Memory B cell (primary cell): ENCODE data around the gene RNF166.
"Not testable (repeated sequence)": the region's sequence is repeated elsewhere in the genome, so short reads cannot be mapped to it uniquely, and the experiment has no call there.

Source experiments
- ATAC-seq: fragments of 150-1000 bp; cut with Tn5 transposase; 2 replicates; pipeline ENCODE4 v1.10.0; 2021; ENCODE audit warnings: low read depth, mild to moderate bottlenecking, moderate library complexity
- DNase-seq, 2 donors: peaks; one replicate each; pipeline ENCODE4 v3.0.0; 2022; ENCODE audit warnings: low spot score in 2 of 2
- H3K27ac Mint-ChIP-seq: one replicate; pipeline ENCODE4 v1.8.0; 2022; ENCODE audit warnings: mild to moderate bottlenecking, moderate library complexity, mixed read lengths
- H3K27me3 Mint-ChIP-seq: one replicate; pipeline ENCODE4 v1.8.0; 2022; ENCODE audit warnings: mixed read lengths
- H3K36me3 Mint-ChIP-seq: one replicate; pipeline ENCODE4 v1.8.0; 2022; ENCODE audit warnings: mild to moderate bottlenecking, mixed read lengths
- H3K4me1 Mint-ChIP-seq: one replicate; pipeline ENCODE4 v1.8.0; 2022; ENCODE audit warnings: mixed read lengths
- H3K4me3 Mint-ChIP-seq: one replicate; pipeline ENCODE4 v1.8.0; 2022; ENCODE audit warnings: mild to moderate bottlenecking, moderate library complexity, mixed read lengths
- H3K9me3 Mint-ChIP-seq: one replicate; pipeline ENCODE4 v1.8.0; 2022; ENCODE audit warnings: mixed read lengths

Gene RNF166

DNA sequence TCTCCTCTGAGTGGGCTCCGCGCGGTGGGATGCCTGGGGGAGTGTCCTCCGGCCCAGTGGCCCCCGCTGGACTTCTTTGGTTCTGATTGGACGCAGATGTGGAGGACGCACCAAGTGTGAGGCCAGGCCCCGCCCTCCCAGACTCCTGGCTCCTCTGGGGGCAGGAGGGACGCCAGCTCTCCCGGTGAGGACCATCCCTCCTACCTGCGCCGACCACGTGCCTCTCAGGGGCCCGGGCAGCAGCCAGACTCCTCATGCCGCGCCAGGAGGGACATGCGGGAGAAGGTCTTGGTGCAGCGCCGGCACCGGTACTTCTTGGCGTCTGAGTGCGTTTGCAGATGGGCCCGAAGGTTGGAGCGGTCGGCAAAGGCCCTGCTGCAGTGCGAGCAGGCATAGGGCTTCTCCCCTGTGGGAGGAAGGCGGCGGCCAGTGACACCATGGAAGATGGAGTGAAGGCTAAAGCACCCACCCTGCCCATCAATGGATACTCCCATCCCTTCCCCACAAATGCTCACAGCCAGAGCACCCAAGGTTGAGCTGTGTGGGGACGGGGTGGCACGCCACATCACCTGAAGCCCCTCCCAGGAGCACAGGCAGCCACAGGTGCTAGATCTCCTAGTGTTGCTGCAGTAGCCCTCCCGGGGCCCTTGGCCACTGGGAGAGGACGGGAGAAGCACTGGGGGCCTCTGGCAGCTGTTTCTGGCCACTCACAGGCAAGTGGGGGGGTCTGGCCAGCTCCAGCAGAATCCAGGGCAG lies 27.8 kb downstream of the RNF166 start:
- ATAC-seq (no peak), DNase-seq (no peak)
- Mint-ChIP-seq H3K4me3 (no peak overlapping the region), H3K27ac (no peak overlapping the region), H3K4me1 (peaks cover 18% of the 10 kb centered on the region), H3K36me3 (peaks cover 2% of the 10 kb centered on the region), H3K27me3 (no peaks in the 10 kb centered on the region), H3K9me3 (no peaks in the 10 kb centered on the region)

DNA sequence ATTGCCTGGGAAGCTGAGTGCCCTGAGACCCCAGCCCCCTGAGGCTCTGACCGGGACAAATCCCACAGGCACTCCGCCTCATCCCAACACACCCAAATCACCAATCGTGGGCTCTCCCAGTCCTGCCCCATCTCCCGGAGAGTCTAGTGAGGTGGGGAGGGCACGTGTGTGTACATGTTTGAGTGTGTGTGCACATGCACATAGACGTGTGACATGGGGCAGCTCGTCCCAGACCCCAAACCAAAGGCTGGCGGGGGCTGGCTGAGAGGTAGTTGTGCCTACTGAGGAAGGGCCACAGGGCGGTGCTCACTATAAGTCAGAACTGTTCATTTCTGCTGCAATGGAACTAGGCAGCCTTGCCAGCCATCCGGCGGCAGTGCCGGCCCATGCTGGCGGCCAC lies 28.5 kb downstream of the RNF166 start:
- DNase-seq = no peak
- H3K4me1 Mint-ChIP-seq = peaks cover 18% of the 10 kb centered on the region
- H3K27me3 Mint-ChIP-seq = no peaks in the 10 kb centered on the region
- peaks cover 2% of the 10 kb centered on the region for H3K36me3 Mint-ChIP-seq
- H3K4me3 Mint-ChIP-seq = no peak overlapping the region
- no peak overlapping the region for H3K27ac Mint-ChIP-seq
- no peak for ATAC-seq
- H3K9me3 Mint-ChIP-seq = no peaks in the 10 kb centered on the region

DNA sequence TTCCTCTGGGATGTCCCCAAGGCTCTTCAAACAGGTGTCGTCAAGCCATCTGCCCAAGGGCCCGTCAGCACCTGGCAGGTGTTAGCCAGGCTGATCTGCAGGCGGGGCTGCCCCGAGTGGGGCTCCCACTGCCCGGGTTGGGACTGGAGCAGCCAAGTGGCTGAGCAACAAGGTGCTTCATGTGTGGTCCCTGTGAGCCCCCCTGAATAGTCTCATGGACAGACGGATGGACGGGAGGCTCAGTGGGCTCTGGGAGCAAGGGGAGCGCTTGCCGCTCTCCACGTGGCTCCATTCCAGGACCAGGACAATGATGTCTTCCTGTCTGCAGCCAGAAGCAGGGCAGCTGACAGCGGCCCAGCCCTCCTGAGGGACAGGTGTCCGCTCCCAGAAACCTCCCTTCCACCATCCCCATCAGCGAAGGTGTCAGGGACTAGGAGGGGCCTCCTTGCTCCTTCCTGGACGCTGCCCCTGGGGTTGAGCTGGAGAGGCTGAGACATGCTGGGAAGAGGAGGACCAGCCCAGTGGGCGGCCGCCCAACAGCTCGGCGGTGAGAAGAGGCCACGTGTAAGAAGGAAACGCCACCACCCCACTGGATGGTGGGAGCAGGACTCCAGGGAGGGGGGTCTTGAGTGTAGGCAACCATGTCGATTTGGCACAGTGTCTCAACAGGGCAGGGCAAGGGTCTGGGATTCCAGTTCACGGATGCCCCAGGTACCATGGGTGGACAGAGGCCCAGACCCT lies 29.5 kb downstream of the RNF166 start:
- peaks cover 2% of the 10 kb centered on the region for H3K36me3 Mint-ChIP-seq
- no peak overlapping the region for H3K27ac Mint-ChIP-seq
- H3K4me3 Mint-ChIP-seq = no peak overlapping the region
- peaks cover 9% of the 10 kb centered on the region for H3K4me1 Mint-ChIP-seq
- no peak for DNase-seq
- ATAC-seq = no peak
- no peaks in the 10 kb centered on the region for H3K9me3 Mint-ChIP-seq
- no peaks in the 10 kb centered on the region for H3K27me3 Mint-ChIP-seq

DNA sequence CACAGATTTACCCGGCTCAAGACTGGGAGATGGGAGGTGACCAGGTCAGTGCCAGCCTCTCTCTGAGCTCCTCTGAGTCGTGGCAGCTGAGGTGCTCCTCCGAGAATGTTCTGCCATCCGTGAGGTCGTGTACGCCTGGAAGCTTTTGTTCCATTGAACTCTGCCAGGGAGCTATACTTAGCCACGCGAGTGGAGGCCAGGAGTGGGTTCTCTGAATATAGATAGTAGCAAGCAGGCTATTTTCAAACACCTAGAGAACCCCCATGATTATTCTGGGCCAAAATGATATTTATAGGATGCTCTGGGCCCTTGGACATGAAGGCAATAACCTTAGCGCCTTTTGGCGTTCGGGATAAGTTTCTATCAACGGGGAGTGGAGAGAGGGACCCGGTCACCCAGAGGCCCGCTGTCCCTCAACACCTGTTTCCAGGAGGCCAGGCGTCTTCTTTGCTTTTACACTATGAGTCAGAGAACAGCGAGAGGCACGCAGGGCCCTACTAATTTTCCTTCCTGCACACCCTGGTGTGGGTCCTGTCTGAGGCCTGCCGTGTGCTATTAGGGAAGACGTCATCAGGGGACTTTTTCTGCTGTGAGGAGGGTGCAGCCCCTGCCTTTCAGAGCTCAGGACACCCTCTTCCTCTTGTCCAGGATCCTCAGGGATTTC lies 32.4 kb downstream of the RNF166 start:
- Mint-ChIP-seq H3K27me3 (no peaks in the 10 kb centered on the region), H3K27ac (no peak overlapping the region), H3K36me3 (no peaks in the 10 kb centered on the region), H3K4me1 (no peaks in the 10 kb centered on the region), H3K4me3 (no peak overlapping the region), H3K9me3 (no peaks in the 10 kb centered on the region)
- ATAC-seq = no peak
- DNase-seq = no peak

DNA sequence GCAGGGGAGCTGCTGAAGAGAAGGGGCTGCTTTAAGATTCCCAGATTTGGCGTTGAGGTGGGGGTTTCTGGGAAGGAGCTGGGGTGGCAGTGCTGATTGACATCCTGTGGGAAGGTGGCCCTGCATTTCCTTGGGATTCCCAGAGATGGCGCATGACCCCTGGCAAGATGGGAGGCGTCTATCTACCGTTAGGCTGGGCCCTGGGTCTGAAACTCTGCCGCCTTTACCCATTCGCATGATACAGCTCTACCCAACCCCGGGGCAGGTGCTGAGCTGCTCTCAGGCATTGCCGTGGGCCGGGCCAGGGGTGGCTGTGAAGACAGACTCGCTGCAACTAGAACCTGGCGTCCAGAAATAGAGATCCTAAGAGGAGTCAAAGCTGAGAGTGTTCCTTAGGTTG lies 33.4 kb downstream of the RNF166 start:
- DNase-seq = no peak
- Mint-ChIP-seq H3K4me1 (no peaks in the 10 kb centered on the region), H3K27ac (no peak overlapping the region), H3K4me3 (no peak overlapping the region), H3K36me3 (peaks cover 2% of the 10 kb centered on the region), H3K27me3 (no peaks in the 10 kb centered on the region), H3K9me3 (no peaks in the 10 kb centered on the region)
- ATAC-seq = no peak

DNA sequence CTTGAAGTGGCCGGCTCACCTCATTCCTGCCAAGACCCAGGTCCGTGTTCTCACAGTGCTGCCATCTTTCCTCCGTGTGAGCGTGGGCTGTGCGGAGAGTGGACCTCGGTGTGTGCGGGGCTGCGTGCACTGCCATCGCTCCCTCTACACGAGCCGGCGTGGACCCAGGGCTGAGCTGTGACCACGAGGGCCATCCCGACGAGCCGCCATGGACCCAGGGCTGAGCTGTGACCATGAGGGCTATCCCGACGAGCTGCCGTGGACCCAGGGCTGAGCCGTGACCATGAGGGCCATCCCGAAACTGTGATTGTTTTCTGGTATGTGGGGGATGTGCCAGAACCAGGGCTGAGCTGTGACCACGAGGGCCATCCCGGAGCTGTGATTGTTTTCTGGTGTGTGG lies 34.4 kb downstream of the RNF166 start:
- peaks cover 2% of the 10 kb centered on the region for H3K36me3 Mint-ChIP-seq
- H3K4me1 Mint-ChIP-seq = peaks cover 2% of the 10 kb centered on the region
- H3K27me3 Mint-ChIP-seq = no peaks in the 10 kb centered on the region
- DNase-seq (no peak), ATAC-seq (no peak)
- H3K27ac Mint-ChIP-seq = no peak overlapping the region
- no peaks in the 10 kb centered on the region for H3K9me3 Mint-ChIP-seq
- H3K4me3 Mint-ChIP-seq = no peak overlapping the region

DNA sequence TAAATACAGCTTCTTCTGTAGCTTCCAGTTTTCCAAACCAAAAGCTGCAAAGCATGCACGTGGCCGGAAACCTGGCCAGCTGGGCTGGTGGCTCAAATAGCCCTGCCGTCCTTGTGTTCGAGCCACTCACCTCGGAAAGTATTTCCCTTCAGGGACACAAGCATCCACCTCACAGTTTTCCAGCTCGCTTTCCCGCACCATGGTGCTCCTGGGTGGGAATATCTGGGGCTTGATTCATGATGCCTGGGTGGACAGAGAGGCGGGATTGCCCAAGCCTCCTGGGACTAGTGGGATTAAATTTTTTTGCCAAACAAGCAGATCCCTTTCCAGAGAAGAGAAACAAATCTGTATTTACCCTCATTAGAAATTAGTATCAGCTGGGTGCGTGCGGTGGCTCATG lies 36.2 kb downstream of the RNF166 start:
- DNase-seq (no peak), ATAC-seq (no peak)
- Mint-ChIP-seq H3K9me3 (no peaks in the 10 kb centered on the region), H3K4me3 (no peak overlapping the region), H3K27me3 (no peaks in the 10 kb centered on the region), H3K27ac (no peak overlapping the region), H3K4me1 (peaks cover 4% of the 10 kb centered on the region), H3K36me3 (peaks cover 2% of the 10 kb centered on the region)

DNA sequence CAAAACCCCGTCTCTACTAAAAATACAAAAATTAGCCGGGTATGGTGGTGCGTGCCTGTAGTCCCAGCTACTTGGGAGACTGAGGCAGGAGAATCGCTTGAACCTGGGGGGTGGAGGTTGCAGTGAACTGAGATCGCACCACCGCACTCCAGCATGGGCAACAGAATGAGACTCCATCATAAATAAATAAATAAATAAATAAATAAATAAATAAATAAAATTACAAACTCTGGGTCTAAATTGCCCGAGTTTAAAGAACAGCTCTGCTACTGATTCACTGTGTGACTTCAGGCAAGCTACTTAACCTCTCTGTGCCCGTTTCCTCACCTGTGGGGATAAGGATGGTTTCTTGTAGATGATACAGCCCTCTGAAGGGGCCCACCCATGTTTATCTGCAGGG lies 36.7 kb downstream of the RNF166 start:
- not testable (repeated sequence) for H3K4me3 Mint-ChIP-seq, H3K9me3 Mint-ChIP-seq, ATAC-seq, DNase-seq, H3K36me3 Mint-ChIP-seq, H3K27ac Mint-ChIP-seq, H3K4me1 Mint-ChIP-seq, H3K27me3 Mint-ChIP-seq

DNA sequence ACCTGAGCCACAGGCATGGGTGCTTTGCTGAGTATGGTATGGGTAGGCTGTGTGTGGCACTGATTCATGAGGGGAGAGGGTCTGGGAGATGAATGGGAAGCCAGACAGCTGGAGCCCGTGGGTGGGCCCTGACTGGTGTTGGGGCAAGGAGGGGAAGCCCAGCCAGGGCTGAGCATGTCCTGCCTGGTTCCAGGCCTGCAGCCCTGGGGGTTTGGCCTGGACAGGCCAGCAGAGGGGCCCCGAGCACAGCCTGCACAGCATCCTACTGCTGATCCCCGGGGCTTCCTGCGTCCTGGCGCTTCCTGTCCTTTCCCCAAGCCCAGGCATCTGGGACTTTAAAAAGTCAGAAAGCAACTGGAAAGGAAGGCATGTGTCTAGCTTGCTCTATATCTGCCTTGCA lies 38.7 kb downstream of the RNF166 start:
- no peak overlapping the region for H3K27ac Mint-ChIP-seq
- peaks cover 9% of the 10 kb centered on the region for H3K4me1 Mint-ChIP-seq
- H3K9me3 Mint-ChIP-seq = no peaks in the 10 kb centered on the region
- H3K4me3 Mint-ChIP-seq = no peak overlapping the region
- no peaks in the 10 kb centered on the region for H3K27me3 Mint-ChIP-seq
- peaks cover 2% of the 10 kb centered on the region for H3K36me3 Mint-ChIP-seq
- DNase-seq (no peak), ATAC-seq (no peak)

DNA sequence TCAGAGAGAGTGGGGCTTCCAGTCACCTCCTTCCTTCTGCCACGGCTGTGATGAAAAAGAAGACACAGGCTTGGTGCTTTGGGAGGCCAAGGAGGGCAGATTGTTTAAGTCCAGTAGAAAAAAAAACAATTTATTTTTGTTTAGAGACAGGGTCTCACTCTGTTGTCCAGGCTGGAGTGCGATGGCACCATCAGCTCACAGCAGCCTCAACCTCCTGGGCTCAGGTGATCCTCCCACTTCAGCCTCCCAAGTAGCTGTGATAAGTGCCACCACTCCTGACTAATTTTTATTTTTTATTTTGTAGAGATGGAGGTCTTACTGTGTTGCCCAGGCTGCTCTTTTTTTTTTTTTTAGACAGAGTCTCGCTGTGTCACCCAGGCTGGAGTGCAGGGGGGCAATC lies 40.6 kb downstream of the RNF166 start:
- H3K4me1 Mint-ChIP-seq = peaks cover 20% of the 10 kb centered on the region
- H3K27ac Mint-ChIP-seq = no peak overlapping the region
- no peaks in the 10 kb centered on the region for H3K9me3 Mint-ChIP-seq
- no peaks in the 10 kb centered on the region for H3K27me3 Mint-ChIP-seq
- H3K4me3 Mint-ChIP-seq = no peak overlapping the region
- ATAC-seq (no peak), DNase-seq (no peak)
- peaks cover 2% of the 10 kb centered on the region for H3K36me3 Mint-ChIP-seq

DNA sequence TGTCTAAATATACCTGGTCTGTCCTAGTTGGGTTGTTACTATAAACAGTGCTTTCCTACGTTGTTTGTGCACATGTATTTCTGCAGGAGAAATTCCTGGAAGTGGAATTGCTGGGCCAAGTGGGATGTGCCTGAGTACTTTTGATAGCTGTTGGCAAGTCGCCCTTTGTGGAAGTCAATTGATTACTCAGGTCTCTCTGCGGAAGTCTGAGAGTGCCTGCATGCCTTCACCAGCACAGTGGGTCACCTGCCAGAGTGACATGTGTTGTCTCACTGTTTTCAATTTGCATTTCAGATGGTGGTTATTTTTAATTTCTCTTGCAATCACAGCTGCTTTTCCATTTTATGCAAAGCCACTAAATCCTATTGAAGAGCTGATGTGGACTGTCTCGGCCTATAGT lies 41.1 kb downstream of the RNF166 start:
- H3K27ac Mint-ChIP-seq = no peak overlapping the region
- DNase-seq (no peak), ATAC-seq (no peak)
- peaks cover 2% of the 10 kb centered on the region for H3K36me3 Mint-ChIP-seq
- peak overlapping the region; percentile 37 for H3K4me3 Mint-ChIP-seq
- peaks cover 20% of the 10 kb centered on the region for H3K4me1 Mint-ChIP-seq
- H3K27me3 Mint-ChIP-seq = no peaks in the 10 kb centered on the region
- H3K9me3 Mint-ChIP-seq = no peaks in the 10 kb centered on the region

DNA sequence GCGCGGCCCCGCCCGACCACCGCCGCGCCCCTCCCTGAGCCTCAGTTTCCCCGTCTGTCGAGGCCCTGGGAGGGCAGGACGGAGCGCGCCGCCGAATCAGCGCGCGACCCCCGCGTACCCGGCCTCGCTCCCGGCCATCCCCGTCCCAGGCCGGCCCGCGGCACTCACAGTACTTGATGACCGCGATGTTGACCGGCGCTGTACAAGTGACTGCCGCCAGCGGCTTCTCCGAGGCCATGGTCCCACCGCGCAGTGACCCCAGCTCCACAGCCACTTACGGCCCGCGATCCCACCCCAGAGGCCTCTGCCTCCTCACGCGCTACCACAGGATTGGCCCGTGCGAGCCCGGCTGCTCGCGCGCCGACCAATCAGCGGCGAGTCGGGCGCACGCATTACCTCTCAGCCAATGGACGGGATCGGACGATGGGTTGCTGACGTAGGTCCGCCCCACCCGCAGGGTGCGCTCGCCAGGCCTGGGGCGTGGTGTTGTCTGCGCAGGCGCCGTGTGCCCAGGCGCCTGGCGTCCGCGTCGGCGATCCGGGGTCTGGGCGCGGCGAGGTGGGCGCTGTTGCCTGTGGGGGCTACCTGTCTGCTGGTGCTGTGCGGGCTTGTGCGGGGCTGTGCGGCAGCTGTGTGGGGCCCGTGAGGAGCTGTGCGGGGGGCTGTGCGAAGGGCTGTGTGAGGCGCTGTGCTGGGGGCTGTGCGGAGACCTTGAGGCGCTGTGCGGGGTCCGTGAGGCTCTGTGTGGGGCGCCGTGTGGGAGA lies 43.2 kb downstream of the RNF166 start, which contains the start of gene MVD:
Gene MVD, minus strand, starts transcription at position 249 of the 764 bp plus-strand sequence. Its CDS starts 11 bp downstream, at position 238.
- ATAC-seq (peak; percentile 96), DNase-seq (peak; percentile 87 to 91)
- Mint-ChIP-seq H3K27ac (peak within 1 kb of the TSS; percentile 94), H3K36me3 (peaks cover 2% of the 10 kb centered on the region), H3K4me3 (peak within 1 kb of the TSS; percentile 94), H3K4me1 (peaks cover 20% of the 10 kb centered on the region), H3K9me3 (no peaks in the 10 kb centered on the region), H3K27me3 (no peaks in the 10 kb centered on the region)

DNA sequence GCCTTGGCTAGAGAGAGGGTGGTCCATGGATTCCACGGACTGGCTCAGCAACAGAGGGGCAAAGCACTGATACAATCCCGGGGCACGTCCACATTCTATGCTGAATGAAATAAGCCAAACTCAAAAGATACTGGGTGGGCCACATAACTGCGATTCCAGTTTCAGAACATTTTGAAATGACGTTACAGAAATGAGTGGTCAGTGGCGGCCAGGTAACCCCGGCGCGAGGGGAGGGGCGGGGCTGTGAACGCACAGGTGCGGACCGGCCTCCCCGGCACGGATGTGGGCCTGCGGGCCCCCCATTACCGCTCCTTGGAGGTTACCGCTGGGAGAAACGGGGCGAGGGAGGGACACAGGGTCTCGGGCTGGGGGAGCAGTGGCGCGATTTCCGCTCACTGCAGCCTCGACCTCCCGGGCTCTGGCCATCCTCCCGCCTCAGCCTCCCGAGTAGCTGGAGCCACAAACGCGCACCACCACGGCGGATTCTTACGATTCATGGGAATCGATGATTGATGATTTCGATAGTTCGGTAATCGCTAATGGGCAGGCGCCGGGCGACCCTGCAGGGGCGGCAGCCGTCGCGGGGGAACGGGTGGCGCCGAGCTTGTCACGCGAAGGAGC lies 43.9 kb downstream of the RNF166 start:
- DNase-seq (no peak), ATAC-seq (no peak)
- peak overlapping the region; percentile 94 for H3K27ac Mint-ChIP-seq

More for the DNA sequence above, 43.9 kb downstream of the RNF166 start:
- Mint-ChIP-seq H3K4me3 (peak overlapping the region; percentile 94), H3K9me3 (no peaks in the 10 kb centered on the region), H3K36me3 (peaks cover 2% of the 10 kb centered on the region), H3K4me1 (peaks cover 20% of the 10 kb centered on the region), H3K27me3 (no peaks in the 10 kb centered on the region)
